ENCODE data around the gene CROCC. TPM values are rescaled to one million over a fixed set of nuclear protein-coding genes. Genes with fewer than 3 reads are reported as not detected.

Gene CROCC
- total and polyA plus RNA-seq, 9 of the 15 experiments (the other 6 are each of a cell fraction or from before 2014, with no cell fraction given): 0.17 to 15.4 (median 7.6) TPM

DNA sequence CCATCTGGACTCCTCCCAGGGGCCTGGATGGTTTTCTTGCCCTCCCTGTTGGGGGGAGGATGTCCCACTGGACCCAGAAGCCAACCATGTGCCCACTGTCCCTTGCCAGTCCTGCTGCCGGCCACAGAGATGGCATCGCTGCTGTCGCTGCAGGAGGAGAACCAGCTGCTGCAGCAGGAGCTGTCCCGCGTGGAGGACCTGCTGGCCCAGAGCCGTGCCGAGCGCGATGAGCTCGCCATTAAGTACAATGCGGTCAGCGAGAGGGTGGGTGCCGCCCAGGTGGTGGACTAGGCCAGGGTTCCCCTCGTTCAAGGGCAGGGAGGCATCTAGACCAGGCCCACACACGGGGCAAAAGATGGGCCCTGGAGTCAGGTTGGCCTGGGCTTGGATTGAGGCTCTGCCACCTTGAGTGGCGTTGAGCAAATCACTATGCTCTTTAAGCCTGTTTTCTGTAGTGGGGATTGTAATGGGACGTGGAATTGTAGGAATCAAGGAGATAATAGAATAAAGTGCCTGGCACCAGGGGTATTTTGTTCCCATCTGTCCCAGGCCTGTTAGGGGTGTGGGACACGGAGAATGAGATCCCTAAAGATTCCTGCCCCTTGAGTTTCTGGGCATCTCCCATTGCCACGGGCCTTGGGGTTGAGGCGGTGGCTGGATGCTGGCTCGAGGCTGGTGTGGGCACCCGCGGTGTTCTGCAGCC is 2.6 kb downstream of the CROCC start (continued):
- TF ChIP-seq, protein P1, sequence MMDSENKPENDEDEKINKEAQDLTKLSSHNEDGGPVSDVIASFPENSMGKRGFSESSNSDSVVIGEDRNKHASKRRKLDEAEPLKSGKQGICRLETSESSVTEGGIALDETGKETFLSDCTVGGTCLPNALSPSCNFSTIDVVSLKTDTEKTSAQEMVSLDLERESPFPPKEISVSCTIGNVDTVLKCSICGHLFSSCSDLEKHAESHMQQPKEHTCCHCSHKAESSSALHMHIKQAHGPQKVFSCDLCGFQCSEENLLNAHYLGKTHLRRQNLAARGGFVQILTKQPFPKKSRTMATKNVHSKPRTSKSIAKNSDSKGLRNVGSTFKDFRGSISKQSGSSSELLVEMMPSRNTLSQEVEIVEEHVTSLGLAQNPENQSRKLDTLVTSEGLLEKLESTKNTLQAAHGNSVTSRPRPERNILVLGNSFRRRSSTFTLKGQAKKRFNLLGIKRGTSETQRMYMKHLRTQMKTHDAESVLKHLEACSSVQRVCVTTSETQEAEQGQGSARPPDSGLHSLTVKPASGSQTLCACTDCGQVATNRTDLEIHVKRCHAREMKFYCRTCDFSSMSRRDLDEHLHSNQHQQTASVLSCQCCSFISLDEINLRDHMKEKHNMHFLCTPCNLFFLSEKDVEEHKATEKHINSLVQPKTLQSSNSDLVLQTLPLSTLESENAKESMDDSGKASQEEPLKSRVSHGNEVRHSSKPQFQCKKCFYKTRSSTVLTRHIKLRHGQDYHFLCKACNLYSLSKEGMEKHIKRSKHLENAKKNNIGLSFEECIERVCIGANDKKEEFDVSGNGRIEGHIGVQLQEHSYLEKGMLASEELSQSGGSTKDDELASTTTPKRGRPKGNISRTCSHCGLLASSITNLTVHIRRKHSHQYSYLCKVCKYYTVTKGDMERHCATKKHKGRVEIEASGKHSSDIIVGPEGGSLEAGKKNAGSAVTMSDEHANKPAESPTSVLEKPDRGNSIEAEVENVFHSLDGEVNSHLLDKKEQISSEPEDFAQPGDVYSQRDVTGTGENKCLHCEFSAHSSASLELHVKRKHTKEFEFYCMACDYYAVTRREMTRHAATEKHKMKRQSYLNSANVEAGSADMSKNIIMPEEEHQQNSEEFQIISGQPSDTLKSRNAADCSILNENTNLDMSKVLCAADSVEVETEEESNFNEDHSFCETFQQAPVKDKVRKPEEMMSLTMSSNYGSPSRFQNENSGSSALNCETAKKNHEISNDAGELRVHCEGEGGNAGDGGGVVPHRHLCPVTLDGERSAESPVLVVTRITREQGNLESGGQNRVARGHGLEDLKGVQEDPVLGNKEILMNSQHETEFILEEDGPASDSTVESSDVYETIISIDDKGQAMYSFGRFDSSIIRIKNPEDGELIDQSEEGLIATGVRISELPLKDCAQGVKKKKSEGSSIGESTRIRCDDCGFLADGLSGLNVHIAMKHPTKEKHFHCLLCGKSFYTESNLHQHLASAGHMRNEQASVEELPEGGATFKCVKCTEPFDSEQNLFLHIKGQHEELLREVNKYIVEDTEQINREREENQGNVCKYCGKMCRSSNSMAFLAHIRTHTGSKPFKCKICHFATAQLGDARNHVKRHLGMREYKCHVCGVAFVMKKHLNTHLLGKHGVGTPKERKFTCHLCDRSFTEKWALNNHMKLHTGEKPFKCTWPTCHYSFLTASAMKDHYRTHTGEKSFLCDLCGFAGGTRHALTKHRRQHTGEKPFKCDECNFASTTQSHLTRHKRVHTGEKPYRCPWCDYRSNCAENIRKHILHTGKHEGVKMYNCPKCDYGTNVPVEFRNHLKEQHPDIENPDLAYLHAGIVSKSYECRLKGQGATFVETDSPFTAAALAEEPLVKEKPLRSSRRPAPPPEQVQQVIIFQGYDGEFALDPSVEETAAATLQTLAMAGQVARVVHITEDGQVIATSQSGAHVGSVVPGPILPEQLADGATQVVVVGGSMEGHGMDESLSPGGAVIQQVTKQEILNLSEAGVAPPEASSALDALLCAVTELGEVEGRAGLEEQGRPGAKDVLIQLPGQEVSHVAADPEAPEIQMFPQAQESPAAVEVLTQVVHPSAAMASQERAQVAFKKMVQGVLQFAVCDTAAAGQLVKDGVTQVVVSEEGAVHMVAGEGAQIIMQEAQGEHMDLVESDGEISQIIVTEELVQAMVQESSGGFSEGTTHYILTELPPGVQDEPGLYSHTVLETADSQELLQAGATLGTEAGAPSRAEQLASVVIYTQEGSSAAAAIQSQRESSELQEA (IDR thresholded peaks at IDR 0.05; ENCODE audit: low read depth): no peak
- TF ChIP-seq CAMTA2 (CRISPR knock-in tag; conservative IDR thresholded peaks at IDR 0.05) (no peak), RBM14 (IDR thresholded peaks at IDR 0.05; ENCODE audit: borderline replicate concordance, insufficient read depth, low read depth, low read length) (no peak), STAG1 (CRISPR knock-in tag; IDR thresholded peaks at IDR 0.05; ENCODE audit: borderline replicate concordance) (no peak)
